HG03432 (cell line): ENCODE results near the gene MRPS7.

Experiments
- ATAC-seq: cut with Tn5 transposase; IDR thresholded peaks from one replicate; pipeline ENCODE4 v1.9.1; 2021; ENCODE audit warnings: mild to moderate bottlenecking, moderate library complexity; ENCODE audit not compliant: unreplicated experiment

Gene MRPS7

GRCh38 chr17:75307957-75308731 lies 46.5 kb downstream of the MRPS7 start:
- ATAC-seq = no peak

GRCh38 chr17:75308732-75309629 lies 47.3 kb downstream of the MRPS7 start:
- no peak for ATAC-seq

- no peak for ATAC-seq
Observed at GRCh38 chr17:75313941-75314551, 52.4 kb downstream of the MRPS7 start.

GRCh38 chr17:75315541-75316243 lies 54.0 kb downstream of the MRPS7 start:
- no peak for ATAC-seq
